Activated CD4-positive, alpha-beta T cell treated with anti-CD3 and anti-CD28 coated beads, Interleukin-2, amount 50 U/mL, for 16 hours (primary cell): Measurements from ENCODE around the gene MAN2A1.

Experiments
- DNase-seq: peaks from one replicate; pipeline ENCODE4 v3.0.0-alpha.2; 2020

Gene MAN2A1

DNA sequence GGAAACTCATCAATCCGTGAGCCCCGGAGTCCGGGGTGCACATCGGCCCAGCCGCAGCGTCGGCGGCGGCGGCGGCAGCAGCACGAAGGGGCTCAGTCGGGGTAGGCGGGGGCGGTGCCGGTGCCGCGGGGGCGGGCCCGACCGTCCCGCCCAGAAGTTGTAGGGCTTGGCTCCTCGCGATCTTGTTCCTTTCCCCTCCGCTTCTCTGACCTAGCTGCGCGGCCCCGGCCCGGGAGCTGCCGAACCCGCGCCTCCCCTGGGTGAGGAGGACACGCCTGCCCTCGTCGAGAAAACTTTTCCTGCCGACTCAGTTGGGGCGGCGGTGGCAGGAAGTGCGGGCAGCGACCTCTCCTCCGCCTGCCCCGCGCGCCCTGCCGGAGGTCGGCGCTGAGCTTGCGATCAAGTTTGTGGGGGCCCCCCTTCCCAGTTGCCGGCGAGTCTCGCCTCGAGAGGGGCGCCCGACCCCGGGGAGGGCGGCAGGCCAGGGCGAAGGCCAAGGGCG lies at the start of gene MAN2A1:
MAN2A1 (plus strand) TSS at position 188 of the 502 bp plus-strand sequence. CDS start 491 bp downstream, outside the sequence.
- DNase-seq = peak; percentile 87

DNA sequence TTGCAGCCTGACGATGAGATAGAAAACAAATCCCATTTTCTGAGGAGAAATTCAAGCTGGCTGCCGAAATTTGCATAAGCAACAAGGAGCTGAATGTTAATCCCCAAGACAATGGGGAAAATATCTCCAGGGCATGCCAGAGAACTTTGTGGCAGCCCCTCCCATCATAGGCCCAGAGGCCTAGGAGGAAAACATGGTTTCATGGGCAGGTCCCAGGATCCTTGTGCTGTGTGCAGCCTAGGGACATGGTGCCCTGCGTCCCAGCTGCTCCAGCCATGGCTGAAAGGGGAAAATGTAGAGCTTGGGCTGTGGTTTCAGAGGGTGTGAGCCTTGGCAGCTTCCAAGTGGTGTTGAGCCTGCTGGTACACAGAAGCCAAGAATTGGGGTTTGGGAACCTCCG lies 48.8 kb upstream of the MAN2A1 start:
- no peak for DNase-seq

- no peak for DNase-seq
Measured at GRCh38 chr5:109643791-109644350, 45.9 kb upstream of the MAN2A1 start.

DNA sequence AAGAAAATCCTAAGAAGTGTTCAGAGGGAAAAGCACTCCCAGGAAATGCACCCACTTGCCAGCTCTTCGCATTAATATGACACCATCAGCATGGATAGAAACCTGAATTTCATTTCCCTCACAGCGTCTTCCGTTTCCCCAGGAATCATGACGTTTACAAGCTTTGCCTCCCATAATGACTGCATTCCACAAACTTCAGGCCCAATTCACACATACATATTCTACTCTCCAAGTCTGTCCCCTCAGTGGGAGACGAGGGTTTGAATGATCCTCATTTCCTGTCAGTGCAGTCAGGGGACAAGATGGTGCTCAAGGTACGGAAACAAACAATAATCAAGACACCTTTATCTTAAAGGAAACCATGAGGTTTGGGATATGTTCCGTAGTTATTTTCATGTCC lies 44.9 kb upstream of the MAN2A1 start:
- DNase-seq = no peak

- DNase-seq = no peak
Measured at GRCh38 chr5:109645707-109646192, 44.0 kb upstream of the MAN2A1 start.

- DNase-seq = no peak
Measured at GRCh38 chr5:109649318-109649717, 40.4 kb upstream of the MAN2A1 start.

DNA sequence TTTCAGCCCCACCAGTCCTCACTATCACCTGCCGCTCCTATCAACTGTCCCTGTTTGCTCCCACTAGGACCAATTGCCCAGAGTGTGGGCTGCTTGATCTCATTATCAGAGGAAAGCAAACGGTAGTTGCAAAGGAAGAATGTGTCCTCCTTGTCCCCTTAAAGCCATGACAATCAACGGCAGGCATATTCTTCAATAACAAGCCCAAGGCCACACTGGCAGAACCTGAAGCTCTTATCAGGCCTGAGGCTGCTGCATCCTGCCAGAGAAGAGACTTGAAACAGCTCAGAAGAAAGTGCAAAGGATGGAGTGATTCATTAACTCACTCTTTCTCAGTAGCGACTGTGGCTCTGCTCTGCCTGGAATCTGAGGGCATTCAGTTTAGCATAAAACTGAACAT lies 39.2 kb upstream of the MAN2A1 start:
- DNase-seq = no peak

DNA sequence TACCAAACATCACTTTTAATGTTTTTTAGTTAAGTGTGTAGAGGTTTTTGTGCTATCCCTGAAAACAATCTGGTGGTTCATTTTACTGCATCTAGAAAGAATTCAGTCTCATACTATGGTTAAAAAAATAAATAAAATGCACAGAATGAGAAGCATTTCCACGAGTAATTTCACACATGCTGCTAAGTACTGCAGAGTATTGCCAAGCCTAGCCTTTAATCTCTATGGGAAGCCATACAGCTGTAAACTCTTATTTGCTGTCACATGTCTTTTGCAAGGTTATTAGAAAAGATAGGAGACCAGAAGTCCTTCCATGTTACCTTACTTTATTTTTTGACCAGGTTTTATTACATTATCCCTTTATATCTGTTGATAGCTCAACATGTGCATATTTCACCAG lies 37.6 kb upstream of the MAN2A1 start:
- no peak for DNase-seq

GRCh38 chr5:109653042-109653441 lies 36.7 kb upstream of the MAN2A1 start:
- DNase-seq = no peak

DNA sequence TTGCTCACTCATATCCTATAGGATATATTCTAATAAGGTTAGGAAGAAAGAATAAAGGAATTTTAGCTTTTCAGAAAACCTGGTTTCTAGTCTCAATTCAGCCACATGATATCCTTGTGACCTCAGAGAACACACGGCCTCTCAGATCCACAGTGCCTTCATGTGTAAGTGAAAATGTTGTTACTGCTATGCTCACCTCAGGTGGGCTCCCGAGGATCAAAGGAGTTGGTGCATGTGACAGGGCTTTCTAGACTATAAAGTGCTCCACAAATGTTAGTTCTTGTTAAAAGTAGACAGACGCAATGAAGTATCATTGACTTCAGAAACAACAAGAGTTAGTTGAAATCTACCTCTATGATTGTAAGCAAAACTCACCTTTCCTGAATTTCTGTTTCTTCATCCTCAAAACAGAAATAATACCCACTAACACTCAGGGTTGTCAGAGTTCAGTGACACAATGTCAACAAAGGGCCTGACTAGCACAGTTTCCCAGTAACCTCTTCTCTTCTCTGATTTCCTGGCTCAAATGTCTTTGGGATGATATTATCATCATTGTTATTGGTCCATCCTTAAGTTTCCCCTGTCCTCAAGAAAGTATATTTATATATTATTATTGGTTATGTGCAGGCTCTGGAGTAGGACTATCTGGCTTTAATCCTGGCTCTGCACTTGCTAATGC lies 36.0 kb upstream of the MAN2A1 start:
- no peak for DNase-seq

- peak; percentile 2 for DNase-seq
Measured at GRCh38 chr5:109654455-109654854, 35.3 kb upstream of the MAN2A1 start.

GRCh38 chr5:109655841-109656240 lies 33.9 kb upstream of the MAN2A1 start:
- DNase-seq = no peak

GRCh38 chr5:109656829-109657228 lies 32.9 kb upstream of the MAN2A1 start:
- DNase-seq = peak; percentile 74

DNA sequence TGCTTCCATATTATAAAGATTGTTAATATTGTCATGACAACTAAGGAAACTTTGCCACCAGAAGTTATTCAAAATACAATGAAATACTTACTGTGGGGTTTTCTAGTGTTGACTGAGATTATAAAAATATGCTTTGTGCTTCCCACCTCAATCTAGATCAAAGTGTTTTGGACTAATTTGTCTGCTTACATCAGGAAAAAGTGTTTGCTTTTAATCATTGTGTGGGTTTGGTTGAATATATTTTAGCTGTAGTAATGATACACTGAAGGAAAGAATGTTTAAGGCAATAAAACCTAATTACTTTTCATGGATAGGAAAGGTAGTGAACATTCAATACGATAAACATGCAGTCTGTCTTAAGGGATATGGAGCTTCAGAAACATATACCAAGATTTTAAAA lies 29.8 kb upstream of the MAN2A1 start:
- no peak for DNase-seq

DNA sequence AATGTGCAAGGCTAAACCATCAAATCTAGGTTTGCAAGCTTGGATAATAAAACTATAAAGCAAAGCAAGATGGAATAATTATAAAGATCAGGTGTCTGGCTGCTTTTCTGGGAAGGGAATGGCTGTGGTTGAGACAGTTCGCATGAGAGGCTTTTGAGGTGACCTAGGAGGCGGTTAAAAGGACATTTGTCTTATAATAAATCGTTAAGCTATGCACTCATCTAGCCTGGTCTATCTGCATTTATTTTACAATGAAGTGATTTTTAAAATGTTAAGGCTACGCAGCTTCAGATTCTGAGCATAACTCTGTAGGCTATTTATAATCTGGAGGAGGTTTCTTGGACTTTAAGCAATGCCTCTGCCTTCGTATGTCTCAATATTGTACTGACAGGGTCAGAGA lies 29.4 kb upstream of the MAN2A1 start:
- no peak for DNase-seq

DNA sequence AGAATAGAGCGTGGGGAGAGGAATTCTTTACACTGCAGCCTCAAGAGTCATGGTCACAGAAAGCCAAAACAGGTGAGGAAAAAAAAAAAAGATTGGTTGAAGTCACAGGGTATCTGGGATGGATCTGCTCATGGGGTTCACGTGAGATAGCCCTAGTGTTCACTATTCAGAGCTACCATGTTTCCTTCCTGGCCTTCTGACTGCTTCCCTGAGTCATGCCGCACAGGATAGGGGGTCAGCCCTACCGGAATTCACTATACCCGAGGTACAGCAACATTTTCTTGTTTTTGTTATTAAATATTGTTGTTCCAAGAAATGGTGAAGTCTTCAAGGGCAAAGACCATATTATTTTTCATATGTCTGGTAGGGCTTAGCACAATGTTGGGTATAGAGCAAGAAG lies 21.5 kb upstream of the MAN2A1 start:
- no peak for DNase-seq

GRCh38 chr5:109668668-109669422 lies 20.9 kb upstream of the MAN2A1 start:
- no peak for DNase-seq

- no peak for DNase-seq
Measured at GRCh38 chr5:109669991-109670706, 19.6 kb upstream of the MAN2A1 start.

GRCh38 chr5:109671136-109671535 lies 18.6 kb upstream of the MAN2A1 start:
- DNase-seq = no peak

DNA sequence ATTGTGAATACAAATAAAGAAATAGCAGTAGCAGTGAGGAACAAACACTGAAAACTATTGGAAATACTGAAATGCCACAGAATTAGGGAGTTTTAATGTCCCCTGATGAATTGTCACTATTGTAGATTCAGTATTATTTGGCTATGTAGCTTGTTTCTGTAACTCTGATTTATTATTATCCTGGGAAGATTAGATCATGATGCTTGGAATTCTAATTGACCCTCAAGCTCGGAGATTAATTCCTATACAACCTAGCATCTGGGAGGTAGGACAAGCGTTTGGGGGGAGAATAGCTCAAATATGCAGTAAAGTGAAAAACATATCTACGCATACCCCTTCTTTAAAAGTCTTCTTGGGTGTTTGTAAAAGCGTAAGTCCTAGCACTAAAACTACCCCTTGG lies 15.1 kb upstream of the MAN2A1 start:
- no peak for DNase-seq

- DNase-seq = no peak
Measured at GRCh38 chr5:109676920-109677319, 12.8 kb upstream of the MAN2A1 start.

DNA sequence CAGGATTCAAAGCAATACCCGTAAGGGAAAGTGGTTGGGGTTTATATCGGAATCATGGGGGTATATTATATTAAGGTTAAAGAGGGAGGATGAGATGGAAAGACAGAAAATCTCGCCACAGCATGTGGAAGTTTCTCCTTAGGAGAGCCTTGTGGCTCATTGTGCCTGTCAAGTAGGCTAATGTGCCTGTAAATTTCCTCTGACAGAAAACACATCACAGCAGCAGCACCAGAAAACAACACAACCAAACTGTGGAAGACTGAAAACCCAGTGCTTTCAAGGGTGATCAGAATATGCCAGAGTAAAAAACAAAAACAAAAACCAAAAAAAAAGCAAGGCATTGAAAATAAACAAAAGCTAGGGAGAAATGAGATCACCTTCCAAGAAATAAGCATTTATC lies 11.3 kb upstream of the MAN2A1 start:
- no peak for DNase-seq

GRCh38 chr5:109681763-109682162 lies 8.0 kb upstream of the MAN2A1 start:
- DNase-seq = no peak
